Endodermal cell (in vitro differentiated cells): ENCODE results near the gene A4GALT. TPM values are rescaled to one million over a fixed set of nuclear protein-coding genes. Genes with fewer than 3 reads are reported as not detected.
A peak's percentile ranks its signal among the peaks of the same experiment; 100 is the strongest.
"Not testable (repeated sequence)": the region's sequence is repeated elsewhere in the genome, so short reads cannot be mapped to it uniquely, and the experiment has no call there.

ENCODE experiments used
- DNase-seq: peaks from one replicate; pipeline ENCODE4 v3.0.0-alpha.2; 2017
- H3K27ac ChIP-seq: 2 replicates; pipeline ENCODE4 v1.5.1; 2013; ENCODE audit warnings: mild to moderate bottlenecking, low read depth, low read length, moderate library complexity
- H3K27me3 ChIP-seq: 2 replicates; pipeline ENCODE4 v1.6.1; 2013; ENCODE audit warnings: mild to moderate bottlenecking, low read length, moderate library complexity; ENCODE audit not compliant: insufficient read depth, control insufficient read depth, poor library complexity, severe bottlenecking
- H3K36me3 ChIP-seq: 2 replicates; pipeline ENCODE4 v1.7.0; 2013; ENCODE audit warnings: mild to moderate bottlenecking, low read length, moderate library complexity; ENCODE audit not compliant: control insufficient read depth, insufficient read depth
- H3K4me1 ChIP-seq: one replicate; pipeline ENCODE4 v1.7.0; 2013; ENCODE audit warnings: low read length; ENCODE audit not compliant: control insufficient read depth, insufficient read depth
- H3K4me3 ChIP-seq: 2 replicates; pipeline ENCODE4 v1.5.1; 2013; ENCODE audit warnings: mild to moderate bottlenecking, low read length, moderate library complexity
- H3K9ac ChIP-seq: 2 replicates; pipeline ENCODE4 v1.6.1; 2013; ENCODE audit warnings: mild to moderate bottlenecking, low read length, moderate library complexity; ENCODE audit not compliant: poor library complexity, severe bottlenecking; ENCODE audit errors: extremely low read depth
- H3K9me3 ChIP-seq: 2 replicates; pipeline ENCODE4 v1.6.1; 2013; ENCODE audit warnings: mild to moderate bottlenecking, low read length, moderate library complexity; ENCODE audit not compliant: control insufficient read depth
- H3K27ac Mint-ChIP-seq: 2 replicates; pipeline ENCODE4 v1.8.0; 2020; ENCODE audit warnings: mixed read lengths
- H3K27me3 Mint-ChIP-seq: 2 replicates; pipeline ENCODE4 v1.8.0; 2021; ENCODE audit warnings: mild to moderate bottlenecking, mixed read lengths; ENCODE audit not compliant: insufficient read depth
- H3K36me3 Mint-ChIP-seq: 2 replicates; pipeline ENCODE4 v1.8.0; 2020; ENCODE audit warnings: low read depth, mixed read lengths
- H3K4me1 Mint-ChIP-seq: 2 replicates; pipeline ENCODE4 v1.8.0; 2020; ENCODE audit warnings: mixed read lengths
- H3K4me3 Mint-ChIP-seq: 2 replicates; pipeline ENCODE4 v1.8.0; 2020; ENCODE audit warnings: mild to moderate bottlenecking, moderate library complexity, mixed read lengths
- H3K9me3 Mint-ChIP-seq: 2 replicates; pipeline ENCODE4 v1.8.0; 2020; ENCODE audit warnings: mild to moderate bottlenecking, mixed read lengths
- WGBS, 2 experiments: methylation state at CpG; one replicate each; pipeline versions ENCODE4 v1.1.5 to v1.1.7; 2013; ENCODE audit warnings: missing lambda C conversion rate in 2 of 2, mixed read lengths in 1 of 2; ENCODE audit not compliant: insufficient coverage in 1 of 2, insufficient read length in 1 of 2; 5-methylcytosine and 5-hydroxymethylcytosine counted together
- total RNA-seq, 2 donors: library from RNA; stranded (reverse); fragmentation: NEBNext Ultra II Directional in 1 of 2; extraction: Animal tissue kit (Norgen Biotek cat#: 25700) in 1 of 2; gene quantifications; 2 replicates in 1 of 2; 3 replicates in 1 of 2; pipeline ENCODE4 v1.2.1, GENCODE V29; 2021
- TF ChIP-seq, protein P1 (sequence below): fragments of 200-600 bp; sonication (generic); conservative IDR thresholded peaks from 2 replicates; pipeline ENCODE4 v1.5.0; 2021; ENCODE audit warnings: antibody characterized with exemption, mild to moderate bottlenecking

Gene A4GALT
- total RNA-seq, 2 donors from 2014 or later: 5.3 to 7.7 TPM

DNA sequence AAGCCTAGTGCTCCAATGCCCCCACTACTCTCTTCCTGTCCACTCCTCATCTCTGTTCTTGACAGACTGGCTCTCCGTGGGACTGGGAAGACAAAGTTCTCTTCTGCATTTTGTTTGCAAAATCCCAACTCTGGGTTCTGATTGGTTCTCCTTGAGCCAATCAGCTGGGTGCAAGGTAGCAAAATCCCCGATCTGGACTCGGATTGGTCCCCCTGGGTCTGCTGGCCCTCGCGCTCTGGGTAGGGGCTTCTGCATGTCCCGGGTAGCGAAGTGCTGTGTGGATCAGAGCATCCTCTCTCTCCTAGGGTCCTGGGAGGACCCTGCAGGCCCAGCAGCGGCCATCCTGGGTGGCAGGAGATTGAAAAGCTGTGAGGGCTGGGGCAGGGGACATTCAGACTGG is 22.3 kb upstream of the A4GALT start:
- Histone ChIP-seq H3K9ac (no peak overlapping the region), H3K4me3 (no peak overlapping the region), H3K4me1 (no peaks in the 10 kb centered on the region), H3K27me3 (no peaks in the 10 kb centered on the region), H3K36me3 (no peaks in the 10 kb centered on the region), H3K27ac (no peak overlapping the region), H3K9me3 (no peaks in the 10 kb centered on the region)
- WGBS, 2 experiments: 66 to 83% methylated on average over 3 to 8 of the region's 8 CpGs
- TF ChIP-seq, protein P1, sequence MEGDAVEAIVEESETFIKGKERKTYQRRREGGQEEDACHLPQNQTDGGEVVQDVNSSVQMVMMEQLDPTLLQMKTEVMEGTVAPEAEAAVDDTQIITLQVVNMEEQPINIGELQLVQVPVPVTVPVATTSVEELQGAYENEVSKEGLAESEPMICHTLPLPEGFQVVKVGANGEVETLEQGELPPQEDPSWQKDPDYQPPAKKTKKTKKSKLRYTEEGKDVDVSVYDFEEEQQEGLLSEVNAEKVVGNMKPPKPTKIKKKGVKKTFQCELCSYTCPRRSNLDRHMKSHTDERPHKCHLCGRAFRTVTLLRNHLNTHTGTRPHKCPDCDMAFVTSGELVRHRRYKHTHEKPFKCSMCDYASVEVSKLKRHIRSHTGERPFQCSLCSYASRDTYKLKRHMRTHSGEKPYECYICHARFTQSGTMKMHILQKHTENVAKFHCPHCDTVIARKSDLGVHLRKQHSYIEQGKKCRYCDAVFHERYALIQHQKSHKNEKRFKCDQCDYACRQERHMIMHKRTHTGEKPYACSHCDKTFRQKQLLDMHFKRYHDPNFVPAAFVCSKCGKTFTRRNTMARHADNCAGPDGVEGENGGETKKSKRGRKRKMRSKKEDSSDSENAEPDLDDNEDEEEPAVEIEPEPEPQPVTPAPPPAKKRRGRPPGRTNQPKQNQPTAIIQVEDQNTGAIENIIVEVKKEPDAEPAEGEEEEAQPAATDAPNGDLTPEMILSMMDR: no peak
- H3K4me1 Mint-ChIP-seq: peaks cover 17% of the 10 kb centered on the region
- DNase-seq: peak; percentile 80
- no peaks in the 10 kb centered on the region for H3K9me3 Mint-ChIP-seq
- H3K27me3 Mint-ChIP-seq: peaks cover 3% of the 10 kb centered on the region
- H3K36me3 Mint-ChIP-seq: no peaks in the 10 kb centered on the region
- H3K4me3 Mint-ChIP-seq: no peak overlapping the region
- no peak overlapping the region for H3K27ac Mint-ChIP-seq

DNA sequence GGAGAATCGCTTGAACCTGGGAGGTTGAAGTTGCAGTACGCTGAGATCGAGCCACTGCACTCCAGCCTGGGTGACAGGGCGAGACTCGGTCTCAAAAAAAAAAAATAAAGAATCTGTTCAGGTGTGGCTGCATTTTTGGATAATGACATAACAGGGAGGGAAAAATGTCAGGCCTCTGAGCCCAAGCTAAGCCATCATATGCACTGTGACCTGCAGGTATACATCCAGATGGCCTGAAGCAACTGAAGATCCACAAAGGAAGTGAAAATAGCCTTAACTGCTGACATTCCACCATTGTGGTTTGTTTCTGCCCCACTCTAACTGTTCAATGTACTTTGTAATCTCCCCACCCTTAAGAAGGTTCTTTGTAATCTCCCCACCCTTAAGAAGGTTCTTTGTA is 19.6 kb upstream of the A4GALT start:
- H3K9ac ChIP-seq, H3K9me3 ChIP-seq, H3K36me3 ChIP-seq, H3K9me3 Mint-ChIP-seq, H3K4me3 Mint-ChIP-seq, DNase-seq, H3K4me3 ChIP-seq, H3K36me3 Mint-ChIP-seq, H3K27ac ChIP-seq, H3K27me3 ChIP-seq, H3K27me3 Mint-ChIP-seq, H3K4me1 ChIP-seq: not testable (repeated sequence)
- 93 to 97% methylated on average over 5 of the region's 5 CpGs for WGBS, 2 experiments
- Mint-ChIP-seq H3K4me1 (peaks cover 14% of the 10 kb centered on the region), H3K27ac (peak overlapping the region; percentile 32)

DNA sequence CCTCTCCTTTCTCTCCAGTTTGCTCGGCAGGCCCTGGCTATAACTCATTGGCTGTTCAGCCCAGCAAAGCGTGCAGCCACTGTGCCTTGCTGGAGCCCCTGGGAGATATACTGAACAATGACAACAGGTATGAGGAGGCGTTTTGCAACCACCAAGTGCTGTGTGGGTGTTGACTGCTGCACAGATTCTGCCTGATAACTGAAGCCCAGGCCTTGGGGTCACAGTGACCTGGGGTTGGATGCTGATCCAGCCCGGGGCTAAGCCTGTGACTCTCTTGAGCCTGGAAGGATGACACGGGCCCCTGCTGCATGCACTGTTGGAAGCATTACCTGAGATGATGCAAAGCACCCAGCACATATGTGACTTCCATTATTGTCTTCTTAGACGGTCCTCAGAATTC is 13.7 kb upstream of the A4GALT start:
- Mint-ChIP-seq H3K27me3 (no peaks in the 10 kb centered on the region), H3K4me3 (no peak overlapping the region), H3K4me1 (no peaks in the 10 kb centered on the region), H3K27ac (no peak overlapping the region), H3K9me3 (no peaks in the 10 kb centered on the region), H3K36me3 (no peaks in the 10 kb centered on the region)
- 84 to 91% methylated on average over 5 to 6 of the region's 6 CpGs for WGBS, 2 experiments
- H3K27ac ChIP-seq: no peak overlapping the region
- no peak overlapping the region for H3K4me3 ChIP-seq
- no peaks in the 10 kb centered on the region for H3K27me3 ChIP-seq
- no peaks in the 10 kb centered on the region for H3K36me3 ChIP-seq
- H3K4me1 ChIP-seq: no peaks in the 10 kb centered on the region
- H3K9me3 ChIP-seq: no peaks in the 10 kb centered on the region
- TF ChIP-seq, protein P1: no peak
- no peak overlapping the region for H3K9ac ChIP-seq
- no peak for DNase-seq

DNA sequence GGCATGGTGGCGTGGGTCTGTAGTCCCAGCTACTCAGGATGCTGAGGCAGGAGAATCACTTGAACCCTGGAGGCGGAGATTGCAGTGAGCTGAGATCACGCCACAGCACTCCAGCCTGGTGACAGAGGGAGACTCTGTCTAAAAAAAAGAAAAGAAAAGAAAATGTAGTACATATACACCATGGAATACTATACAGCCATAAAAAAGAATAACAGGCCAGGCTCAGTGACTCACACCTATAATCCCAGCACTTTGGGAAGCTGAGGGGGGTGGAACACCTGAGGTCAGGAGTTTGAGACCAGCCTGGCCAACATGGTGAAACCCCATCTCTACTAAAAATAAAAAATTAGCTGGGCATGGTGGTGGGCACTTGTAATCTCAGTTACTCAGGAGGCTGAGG is 12.7 kb upstream of the A4GALT start:
- 83 to 100% methylated on average over 2 to 3 of the region's 3 CpGs for WGBS, 2 experiments
- not testable (repeated sequence) for H3K4me1 Mint-ChIP-seq, H3K4me3 ChIP-seq

More for the DNA sequence above, 12.7 kb upstream of the A4GALT start:
- H3K27me3 ChIP-seq, H3K4me1 ChIP-seq, H3K9me3 ChIP-seq, H3K27ac ChIP-seq, H3K36me3 Mint-ChIP-seq, H3K4me3 Mint-ChIP-seq, H3K27ac Mint-ChIP-seq, H3K27me3 Mint-ChIP-seq, H3K36me3 ChIP-seq, H3K9me3 Mint-ChIP-seq, DNase-seq, H3K9ac ChIP-seq: not testable (repeated sequence)
